Measurements from ENCODE around the gene PTPRE.

DNA sequence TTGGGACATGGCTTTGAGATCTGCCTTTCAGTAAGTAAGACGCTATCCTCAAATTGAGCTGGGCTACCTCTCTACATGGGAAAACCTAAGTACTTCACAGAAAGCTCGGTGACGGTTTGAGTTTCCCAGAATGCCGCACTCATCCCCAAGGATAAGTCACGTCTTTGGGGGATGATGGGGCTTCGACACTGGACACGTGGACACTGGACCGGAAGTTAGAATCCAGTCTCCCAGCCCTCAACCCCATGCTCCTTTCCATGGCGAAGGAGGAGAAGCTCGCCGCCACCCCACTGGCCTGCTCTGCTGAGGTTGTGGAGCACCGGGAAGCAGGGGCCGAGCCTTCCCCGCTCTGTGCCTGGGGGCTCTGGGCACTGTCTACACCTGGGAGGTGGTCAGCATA, 27.5 kb downstream of the PTPRE start:
- TF ChIP-seq EZH2 (IDR thresholded peaks at IDR 0.05) = no peak
- TF ChIP-seq, protein P1, sequence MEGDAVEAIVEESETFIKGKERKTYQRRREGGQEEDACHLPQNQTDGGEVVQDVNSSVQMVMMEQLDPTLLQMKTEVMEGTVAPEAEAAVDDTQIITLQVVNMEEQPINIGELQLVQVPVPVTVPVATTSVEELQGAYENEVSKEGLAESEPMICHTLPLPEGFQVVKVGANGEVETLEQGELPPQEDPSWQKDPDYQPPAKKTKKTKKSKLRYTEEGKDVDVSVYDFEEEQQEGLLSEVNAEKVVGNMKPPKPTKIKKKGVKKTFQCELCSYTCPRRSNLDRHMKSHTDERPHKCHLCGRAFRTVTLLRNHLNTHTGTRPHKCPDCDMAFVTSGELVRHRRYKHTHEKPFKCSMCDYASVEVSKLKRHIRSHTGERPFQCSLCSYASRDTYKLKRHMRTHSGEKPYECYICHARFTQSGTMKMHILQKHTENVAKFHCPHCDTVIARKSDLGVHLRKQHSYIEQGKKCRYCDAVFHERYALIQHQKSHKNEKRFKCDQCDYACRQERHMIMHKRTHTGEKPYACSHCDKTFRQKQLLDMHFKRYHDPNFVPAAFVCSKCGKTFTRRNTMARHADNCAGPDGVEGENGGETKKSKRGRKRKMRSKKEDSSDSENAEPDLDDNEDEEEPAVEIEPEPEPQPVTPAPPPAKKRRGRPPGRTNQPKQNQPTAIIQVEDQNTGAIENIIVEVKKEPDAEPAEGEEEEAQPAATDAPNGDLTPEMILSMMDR (IDR thresholded peaks at IDR 0.05) = no peak

Measured in neural progenitor cell (in vitro differentiated cells).